IPS-18c (cell line): Measurements from ENCODE around the gene ZNF385D.

Experiments used
- H3K4me3 ChIP-seq: 2 replicates; pipeline ENCODE4 v1.7.0; 2013; ENCODE audit warnings: low read depth, mild to moderate bottlenecking, low read length, moderate library complexity; ENCODE audit not compliant: insufficient read depth
- H3K9me3 ChIP-seq: one replicate; pipeline ENCODE4 v1.6.1; 2013; ENCODE audit warnings: mild to moderate bottlenecking, low read length, moderate library complexity; ENCODE audit not compliant: control insufficient read depth, insufficient read depth

ZNF385D gene

DNA sequence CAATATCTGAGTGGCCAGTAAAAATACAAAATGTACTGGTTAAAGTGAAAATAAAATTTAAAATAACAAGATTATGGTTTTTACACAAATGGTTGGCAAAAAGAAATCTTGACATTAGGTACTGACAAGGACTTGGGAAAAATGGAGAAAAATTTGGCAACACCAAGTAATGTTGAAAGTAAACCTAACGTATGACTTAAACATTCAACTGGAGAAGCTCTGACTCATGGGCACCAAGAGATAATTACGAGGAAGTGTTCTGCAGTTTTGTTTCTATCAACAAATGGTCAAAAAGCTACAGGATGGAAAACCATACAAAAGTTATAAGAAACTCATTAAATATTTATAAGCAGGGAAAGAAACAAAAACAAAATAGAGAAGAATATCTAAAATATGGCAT, 177.7 kb downstream of the ZNF385D start:
- Histone ChIP-seq H3K4me3 (no peak overlapping the region), H3K9me3 (no peaks in the 10 kb centered on the region)

DNA sequence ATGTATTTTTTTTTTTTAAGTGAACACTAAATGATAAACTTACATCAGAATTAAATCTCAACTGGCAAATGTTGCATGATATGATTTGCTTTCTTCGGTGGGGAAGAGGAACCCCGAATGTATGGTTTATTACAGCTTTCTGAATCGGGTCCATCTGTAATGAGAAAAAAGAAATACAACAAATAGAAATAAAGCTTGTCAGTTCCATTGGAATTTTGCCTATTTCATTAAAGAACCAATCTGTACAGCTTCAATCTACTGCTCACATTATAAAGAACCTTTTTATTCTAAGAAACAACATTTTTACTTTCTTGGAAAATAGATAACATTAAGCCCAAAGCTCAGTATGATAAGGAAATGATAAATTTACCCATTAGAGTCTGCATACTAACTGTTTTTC, 186.5 kb downstream of the ZNF385D start:
- H3K4me3 ChIP-seq = no peak overlapping the region

DNA sequence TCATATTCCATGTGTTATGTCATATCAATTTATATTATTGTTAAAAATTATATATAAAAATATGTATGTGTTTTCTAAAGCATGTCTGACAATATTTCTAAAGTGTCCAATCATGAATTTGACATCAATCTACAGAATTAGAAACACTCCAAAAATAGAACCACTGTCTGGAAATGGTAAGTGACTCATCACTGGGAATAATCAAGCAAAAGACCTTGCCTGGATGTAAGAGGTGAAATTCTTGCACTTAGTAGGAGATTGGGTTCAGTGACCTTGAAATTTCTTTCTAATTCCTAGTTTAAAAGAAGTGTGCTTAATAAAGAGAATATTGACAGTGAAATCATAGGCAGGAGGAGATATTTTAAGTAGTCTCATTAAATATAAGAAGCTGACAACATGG, 188.8 kb downstream of the ZNF385D start:
- H3K4me3 ChIP-seq = no peak overlapping the region
- H3K9me3 ChIP-seq = no peaks in the 10 kb centered on the region

More for the DNA sequence above, 186.5 kb downstream of the ZNF385D start:
- no peaks in the 10 kb centered on the region for H3K9me3 ChIP-seq

DNA sequence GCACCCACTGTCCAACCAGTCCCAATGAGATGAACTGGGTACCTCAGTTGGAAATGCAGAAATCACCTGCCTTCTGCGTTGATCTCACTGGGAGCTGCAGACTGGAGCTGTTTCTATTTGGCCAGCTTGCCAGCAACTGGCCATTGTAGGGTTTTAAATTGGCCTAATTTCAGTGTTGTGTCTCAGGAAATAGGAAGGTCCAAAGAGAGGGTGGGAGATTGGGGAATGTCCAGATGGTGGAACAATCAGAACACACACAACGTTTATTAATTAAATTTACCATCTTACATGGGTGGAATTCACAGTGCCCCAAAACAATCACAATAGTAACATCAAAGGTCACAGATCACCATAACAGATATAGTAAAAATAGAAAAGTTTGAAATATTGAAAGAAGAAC, 189.5 kb downstream of the ZNF385D start:
- no peaks in the 10 kb centered on the region for H3K9me3 ChIP-seq
- no peak overlapping the region for H3K4me3 ChIP-seq

DNA sequence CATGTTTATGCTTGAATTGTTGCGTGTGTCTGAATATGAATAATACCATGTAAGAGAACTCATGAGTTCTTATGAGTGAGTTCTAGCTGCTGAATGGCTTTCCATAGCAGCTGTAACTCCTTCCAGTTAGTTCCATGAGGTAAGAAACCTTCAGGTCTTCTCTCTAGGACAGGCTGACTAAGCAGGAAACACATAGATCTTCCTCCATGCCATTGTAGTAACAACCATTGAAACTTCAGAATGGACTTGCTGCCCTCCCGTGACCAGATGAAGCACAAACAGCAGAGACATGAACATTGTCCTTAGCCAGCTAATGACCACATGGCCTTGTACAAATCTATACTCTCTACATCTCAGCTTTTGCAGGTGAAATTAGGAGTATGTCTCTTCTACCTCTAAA, 200.0 kb downstream of the ZNF385D start:
- H3K4me3 ChIP-seq = no peak overlapping the region
- no peaks in the 10 kb centered on the region for H3K9me3 ChIP-seq

DNA sequence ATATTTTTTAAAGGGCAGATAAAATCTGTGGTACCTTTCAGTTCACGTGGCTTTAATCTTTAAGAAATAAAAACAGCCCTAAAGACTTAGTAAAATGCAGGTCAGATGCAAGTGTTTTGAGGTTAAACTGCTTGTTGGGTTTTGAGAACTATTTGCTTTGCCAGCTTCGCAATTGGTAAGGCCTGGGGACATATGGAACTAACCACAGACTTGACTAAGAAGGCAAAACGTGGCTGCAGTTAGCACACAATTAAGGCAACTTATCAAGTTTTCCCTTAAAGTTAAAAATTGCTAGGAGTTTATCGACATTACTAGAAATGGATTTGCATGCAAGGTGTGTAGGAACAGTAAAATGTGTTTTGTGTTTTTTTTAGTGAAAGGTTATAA, 206.9 kb downstream of the ZNF385D start:
- H3K4me3 ChIP-seq = no peak overlapping the region

DNA sequence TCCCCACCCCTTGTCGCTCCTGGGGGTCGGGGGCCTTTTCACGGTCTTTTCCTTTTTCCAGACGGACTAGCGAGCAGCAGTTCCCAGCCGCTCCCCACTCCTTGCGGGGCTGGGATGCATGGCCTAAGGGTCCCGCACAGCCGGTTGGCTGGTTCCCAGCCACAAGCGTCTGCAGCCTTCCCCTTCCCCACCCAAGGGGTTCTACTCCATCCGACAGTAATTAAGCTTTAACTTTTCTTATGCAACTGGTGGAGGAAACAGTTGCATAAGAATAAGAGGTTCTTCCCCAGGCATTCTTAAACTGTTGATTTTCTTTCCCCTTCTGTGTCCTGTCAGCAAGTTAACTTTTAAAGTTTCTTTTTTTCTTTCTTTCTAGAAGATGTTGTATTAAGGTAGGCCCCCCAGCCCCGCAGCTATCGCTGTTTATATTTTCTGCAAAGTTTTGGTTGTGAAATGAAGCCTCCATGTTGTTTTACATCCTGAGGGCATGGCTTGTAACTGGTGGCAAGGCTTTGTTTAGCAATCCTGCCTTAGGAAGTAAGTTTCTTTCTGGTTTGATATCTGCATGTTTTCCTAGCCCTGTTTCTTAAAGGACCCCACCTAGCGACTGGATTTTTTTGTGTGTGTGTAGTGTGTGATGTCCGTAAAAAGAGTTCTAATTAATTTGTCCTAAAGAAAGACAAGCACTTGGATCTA, 207.5 kb downstream of the ZNF385D start:
- Histone ChIP-seq H3K9me3 (no peaks in the 10 kb centered on the region), H3K4me3 (peak overlapping the region; percentile 21; the same call in 1 of the 2 replicates)

More for the DNA sequence above, 206.9 kb downstream of the ZNF385D start:
- no peaks in the 10 kb centered on the region for H3K9me3 ChIP-seq

DNA sequence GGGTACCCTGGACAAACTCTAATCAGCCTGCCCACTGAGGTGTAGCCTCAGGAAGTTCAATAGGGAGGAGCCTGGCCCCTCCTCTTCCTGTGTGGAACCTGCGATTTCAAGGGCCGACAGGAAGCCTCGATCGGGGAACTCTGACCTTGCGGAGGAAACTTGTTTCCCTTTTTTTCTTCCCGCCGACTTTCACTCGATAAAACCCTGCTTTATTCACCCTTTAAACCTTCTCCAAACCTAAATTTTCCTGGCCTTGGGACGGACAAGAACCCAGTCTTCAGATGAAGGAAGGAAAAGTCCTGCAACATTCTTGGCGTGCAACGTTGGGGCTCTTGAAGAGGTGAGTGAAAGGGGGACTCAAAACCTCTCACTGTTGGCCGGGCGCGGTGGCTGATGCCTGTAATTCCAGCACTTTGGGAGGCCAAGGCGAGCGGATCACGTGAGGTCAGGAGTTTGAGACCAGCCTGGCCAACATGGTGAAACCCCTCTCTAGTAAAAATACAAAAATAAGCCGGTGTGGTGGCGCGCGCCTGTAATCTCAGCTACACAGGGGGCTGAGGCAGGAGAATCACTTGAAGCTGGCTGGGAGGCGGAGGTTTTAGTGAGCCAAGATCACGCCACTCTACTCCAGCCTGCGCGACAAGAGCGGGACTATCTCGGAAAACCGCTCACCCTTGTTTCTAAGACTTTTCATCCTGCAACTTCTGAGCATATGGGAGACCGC, 208.2 kb downstream of the ZNF385D start:
- Histone ChIP-seq H3K9me3 (no peaks in the 10 kb centered on the region), H3K4me3 (peak overlapping the region; percentile 21; the same call in 1 of the 2 replicates)

DNA sequence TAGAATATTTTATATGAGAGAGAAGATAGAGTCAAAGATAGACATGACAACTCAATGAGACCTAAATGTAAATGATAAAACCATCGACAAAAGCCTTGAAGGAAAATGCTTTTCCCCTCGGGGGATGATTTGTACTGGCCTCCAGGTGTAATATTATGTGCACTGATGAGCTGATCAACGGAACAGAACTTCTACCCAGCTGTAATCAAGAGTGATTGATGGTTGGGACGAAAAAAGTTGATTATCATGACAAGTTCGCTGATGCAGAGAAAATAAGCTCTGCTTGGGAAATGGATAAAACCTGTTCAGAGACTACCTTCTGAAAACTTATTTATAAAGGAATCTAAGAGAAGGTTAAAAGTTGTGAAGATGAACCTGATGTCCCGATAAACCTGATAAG, 210.7 kb downstream of the ZNF385D start:
- no peaks in the 10 kb centered on the region for H3K9me3 ChIP-seq
- no peak overlapping the region for H3K4me3 ChIP-seq

DNA sequence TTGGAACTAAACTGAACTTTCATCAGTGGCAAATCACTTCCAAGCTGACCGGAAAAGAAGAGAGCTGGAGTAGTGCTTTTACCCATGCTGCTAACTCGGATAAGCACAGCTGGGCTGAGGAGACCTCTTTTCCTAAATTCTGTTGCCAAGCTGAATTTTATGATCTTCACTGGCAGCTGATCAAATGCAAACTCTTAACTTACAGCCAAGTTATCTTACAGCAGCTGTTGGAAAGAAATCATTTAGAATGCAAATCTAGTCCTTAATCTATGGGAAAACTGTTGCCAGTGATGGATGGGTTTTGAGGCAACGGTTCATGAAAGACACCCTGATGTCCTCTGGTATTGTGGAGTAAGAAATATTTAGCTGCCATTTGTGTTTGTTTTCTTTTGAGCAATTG, 216.5 kb downstream of the ZNF385D start:
- no peak overlapping the region for H3K4me3 ChIP-seq
- no peaks in the 10 kb centered on the region for H3K9me3 ChIP-seq

DNA sequence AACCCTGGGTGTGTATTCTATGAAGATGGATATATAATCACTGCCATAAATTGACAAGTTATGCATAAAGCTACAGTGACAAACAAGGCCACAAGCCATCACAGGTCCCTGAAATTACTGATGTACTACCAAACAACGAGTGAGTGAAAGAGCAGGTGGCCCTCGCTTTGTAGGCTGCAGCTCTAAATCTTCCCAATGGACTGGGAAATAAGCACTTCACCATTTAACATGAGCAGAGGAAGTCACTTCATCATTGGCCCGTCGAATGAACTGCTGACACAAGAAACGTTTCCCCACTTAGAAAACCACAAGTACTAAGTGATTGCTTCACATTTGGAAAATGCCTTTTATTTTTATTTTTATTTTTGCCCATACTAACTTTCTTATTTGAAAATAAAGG, 218.0 kb downstream of the ZNF385D start:
- Histone ChIP-seq H3K9me3 (no peaks in the 10 kb centered on the region), H3K4me3 (no peak overlapping the region)

DNA sequence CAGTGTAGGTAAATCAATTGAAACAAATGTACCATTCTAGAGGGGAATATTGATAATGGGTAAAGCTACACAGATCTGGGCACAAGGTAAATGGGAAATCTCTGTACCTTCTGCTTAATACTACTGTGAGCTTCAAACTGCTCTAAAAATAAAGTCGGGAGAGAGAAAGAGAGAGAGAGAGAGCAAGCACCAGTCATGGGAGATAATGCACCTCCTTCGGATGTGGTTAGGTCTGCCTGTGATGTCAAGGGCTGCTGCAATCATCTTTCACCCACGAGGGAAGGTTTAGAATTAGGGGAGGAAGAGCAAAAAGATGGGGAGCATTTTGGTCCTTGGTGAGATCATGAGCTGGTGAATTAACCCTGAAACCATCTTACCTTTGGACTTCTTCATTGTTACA, 219.1 kb downstream of the ZNF385D start:
- no peak overlapping the region for H3K4me3 ChIP-seq
- H3K9me3 ChIP-seq = no peaks in the 10 kb centered on the region

DNA sequence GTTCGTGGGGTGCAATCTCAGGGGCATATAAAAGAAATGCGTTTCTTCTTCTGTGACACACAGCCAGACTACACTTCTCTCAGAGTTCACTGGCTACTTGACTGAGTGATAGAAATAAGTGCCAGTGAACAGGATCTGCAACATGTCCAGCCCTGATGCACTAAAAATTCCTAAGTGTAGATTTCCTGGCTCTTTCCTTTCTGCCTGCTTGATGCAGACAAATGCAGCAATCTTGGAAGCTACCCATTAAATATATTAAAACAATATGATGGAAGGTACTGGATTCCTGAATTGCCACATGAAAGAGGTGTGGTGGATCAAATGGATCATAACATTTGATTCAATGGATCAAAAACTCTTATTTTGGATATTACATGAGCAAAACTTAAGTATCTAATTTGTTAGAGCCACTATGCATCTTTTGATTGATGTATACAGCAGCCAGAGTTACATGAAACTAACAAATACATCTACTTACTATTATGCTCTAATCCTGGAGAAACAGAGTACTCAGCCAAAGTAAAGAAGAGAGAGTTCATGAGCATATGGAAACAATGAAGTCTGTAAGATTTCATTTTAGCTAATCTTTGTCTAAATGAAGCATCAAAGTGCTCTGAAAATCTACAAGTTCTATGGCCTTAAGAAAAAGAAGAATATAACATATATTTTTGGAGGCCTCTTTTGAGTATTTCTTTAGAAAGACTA, 222.6 kb downstream of the ZNF385D start:
- H3K4me3 ChIP-seq = no peak overlapping the region
- no peaks in the 10 kb centered on the region for H3K9me3 ChIP-seq

DNA sequence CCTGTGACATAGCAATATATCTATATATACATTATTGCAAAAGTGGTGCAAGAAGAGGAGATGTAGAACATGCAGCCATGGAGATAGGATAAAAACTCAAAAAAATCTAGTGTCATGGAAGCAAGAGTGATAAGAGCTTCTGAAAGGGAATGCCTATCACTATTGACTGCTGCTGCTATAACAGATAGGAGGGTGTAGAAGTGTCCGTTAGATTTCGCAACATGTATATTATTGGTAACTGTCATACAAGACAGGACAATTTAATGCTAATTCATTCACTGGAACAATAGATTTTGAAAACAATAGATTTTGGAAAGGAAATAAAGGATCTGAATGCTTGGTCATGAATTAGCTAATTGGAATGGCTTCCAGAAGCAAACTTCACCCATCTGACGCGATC, 224.5 kb downstream of the ZNF385D start:
- Histone ChIP-seq H3K4me3 (no peak overlapping the region), H3K9me3 (no peaks in the 10 kb centered on the region)

DNA sequence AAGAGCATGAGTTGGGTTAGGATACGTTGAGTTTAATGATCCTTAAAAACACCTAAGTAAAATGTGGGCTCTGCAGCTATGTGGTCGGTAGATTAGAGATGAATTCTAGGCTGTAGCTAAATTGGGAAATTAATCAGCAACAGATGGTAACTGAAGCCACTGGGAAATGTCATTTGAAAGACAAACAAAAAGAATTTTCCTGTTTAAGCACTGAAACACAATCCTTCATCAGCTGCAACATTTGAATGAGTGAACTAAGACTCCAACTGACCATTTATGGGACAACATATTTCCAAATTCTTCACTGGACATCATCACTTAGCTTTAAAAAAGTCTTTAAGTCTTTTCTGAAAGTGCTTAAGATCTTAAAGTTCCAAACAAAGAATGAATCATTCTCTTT, 226.9 kb downstream of the ZNF385D start:
- Histone ChIP-seq H3K4me3 (no peak overlapping the region), H3K9me3 (no peaks in the 10 kb centered on the region)

DNA sequence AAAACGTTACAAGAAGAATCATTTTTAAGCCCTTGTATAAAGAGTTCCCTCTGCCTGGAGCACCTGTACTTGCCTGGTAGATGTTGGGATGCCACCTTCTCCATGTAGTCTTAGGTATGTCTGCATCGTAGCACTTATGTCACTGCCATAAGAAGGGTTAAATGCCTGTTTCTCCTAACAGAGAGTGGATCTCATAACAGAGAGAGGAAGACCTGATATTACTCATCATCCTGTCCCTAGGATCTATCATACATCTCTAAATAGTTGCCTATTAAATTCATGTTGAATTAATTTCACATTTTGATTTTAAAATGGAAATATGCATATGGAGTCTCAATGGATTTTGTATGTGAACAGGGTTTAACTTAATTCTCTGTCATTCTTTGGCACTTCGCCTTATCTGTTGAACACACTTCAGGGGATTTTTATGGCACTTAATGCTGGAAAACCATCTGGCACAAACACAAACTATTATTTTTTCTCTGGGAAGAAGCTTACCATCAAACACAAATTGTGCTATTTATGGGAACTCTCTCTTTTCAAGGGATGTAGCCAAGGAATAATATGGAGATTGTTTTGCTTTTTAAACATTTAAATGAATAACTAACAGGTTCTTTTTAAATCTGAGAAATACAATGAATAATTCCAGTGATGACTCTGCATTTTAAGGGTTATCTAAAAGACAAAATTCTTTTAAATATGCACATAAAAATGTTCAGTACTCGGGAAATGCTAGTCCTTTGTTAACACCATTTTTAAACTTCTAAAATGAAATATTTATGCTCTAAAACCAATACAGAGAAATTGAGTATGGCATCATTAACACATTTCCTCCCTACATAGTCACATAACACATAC, 230.7 kb downstream of the ZNF385D start:
- no peaks in the 10 kb centered on the region for H3K9me3 ChIP-seq
- H3K4me3 ChIP-seq = no peak overlapping the region

DNA sequence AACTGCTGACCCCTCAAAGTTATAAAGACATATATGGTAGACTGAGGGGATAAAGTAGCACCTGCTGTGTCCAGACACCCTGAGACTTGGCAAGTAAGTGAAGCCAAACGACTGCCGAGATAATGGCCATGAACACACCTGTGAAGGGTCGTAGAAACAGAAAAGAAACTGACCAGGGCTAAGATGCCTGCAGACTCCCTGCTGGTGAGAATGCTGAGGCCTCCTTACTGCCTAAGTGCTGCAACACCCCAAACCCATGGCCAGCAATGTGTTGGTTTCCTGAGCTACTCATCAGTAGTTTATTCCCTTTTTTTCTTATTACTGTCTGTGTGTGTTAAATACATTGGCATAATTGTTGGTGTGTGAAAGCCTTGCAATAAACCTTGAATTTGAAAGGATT, 233.8 kb downstream of the ZNF385D start:
- no peaks in the 10 kb centered on the region for H3K9me3 ChIP-seq
- no peak overlapping the region for H3K4me3 ChIP-seq
